CD4-positive, alpha-beta T cell treated with Interleukin-10 for 1 hour (primary cell): ENCODE results near the gene ALDH1A2.

Experiments
- DNase-seq: peaks from one replicate; pipeline ENCODE4 v3.0.0-alpha.2; 2020

Gene ALDH1A2

DNA sequence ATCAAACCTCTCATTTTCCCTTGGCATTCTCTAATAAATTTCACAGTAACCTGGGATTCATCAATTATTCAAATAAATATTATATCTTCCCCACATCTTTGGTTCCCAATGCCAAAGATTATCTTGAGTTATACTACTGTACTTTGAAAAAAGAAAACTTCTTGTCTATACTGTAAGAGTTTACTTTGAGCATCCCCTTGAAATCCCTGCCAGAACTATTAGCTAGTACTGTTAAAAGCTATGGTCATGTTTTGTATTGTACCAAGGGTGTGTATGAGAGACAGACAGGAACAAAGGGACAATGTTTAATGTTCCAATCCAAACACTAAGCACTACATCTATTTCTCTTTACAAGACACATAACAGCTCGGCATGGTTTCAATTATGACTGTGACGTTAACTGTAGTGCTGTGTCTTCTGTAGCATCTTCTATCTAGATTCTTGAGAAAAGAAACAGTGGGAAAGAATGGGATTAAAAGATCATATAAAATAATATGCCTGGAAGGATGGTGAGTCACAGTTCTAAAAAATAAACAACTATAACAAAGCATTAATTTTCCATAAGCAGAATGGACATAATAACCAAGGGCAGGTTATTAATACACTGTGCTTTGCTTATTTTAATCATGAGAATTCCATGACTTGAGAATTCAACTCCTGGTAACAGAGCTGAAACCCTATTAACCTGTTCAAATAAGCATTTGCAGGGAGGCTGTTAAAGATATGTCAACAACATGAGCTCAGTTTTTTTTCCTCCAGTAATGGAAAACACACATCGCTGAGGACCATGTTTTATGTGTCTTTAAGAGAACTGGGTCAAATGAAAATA, 71.1 kb downstream of the ALDH1A2 start:
- no peak for DNase-seq

DNA sequence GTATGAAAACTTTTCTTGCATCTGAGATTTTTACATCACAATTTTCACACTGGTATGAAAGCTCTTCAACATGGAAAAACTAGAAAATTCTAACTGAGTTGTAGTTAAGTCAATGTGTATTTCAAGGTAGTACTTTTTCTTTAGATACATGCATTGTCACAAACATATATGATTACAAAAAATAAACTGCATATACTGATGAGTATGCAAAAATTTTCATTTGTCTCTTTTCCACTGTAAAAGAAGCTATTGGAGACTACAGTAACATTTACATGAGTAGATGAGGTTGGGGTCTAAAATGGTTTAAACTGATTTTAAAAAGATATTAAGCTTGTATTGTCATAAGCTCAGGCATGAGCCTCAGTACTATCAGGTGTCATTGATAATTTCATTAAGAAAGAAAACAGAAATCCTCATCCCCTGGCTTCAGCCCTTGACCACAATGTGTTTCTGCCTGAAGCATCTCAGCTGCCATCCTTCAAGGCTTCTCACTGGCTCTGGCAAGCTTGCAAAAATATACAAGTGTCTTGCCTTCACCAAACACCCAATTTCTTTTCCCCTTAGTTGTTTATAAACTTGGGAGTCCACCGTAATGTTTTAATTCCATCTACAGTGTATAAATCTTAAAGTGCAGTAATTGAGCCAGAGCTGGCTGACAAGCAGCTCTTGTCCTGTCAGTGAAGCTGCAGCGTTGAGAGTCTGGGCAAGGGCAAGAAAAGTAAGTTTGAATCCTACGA, 71.9 kb downstream of the ALDH1A2 start:
- DNase-seq, result no peak

DNA sequence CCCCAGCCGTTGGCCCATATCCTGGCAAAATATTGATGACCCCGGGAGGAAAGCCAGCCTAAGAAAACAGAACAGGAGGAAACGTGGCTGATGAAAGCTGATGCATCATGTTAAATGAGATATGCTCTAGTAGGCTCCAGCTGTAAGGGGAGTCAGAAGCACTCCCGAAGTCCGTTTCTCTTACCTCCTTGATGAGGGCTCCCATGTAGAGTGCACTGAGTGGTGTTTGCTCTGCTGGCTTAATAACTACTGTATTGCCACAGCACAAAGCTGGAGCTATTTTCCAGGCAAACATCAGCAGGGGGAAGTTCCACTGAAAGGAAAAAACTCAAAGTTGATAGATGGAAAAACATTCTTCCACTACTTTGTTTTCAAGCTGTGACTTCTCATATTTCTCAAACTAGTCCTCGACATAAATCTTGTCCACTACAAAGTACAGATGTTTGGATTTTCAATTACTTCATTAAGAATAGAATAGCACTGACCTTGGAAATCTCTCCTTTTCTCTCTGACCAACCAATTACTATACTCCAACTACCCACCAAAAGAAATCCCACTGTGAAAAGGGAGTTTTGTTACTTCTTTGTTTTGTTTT, 72.7 kb downstream of the ALDH1A2 start:
- DNase-seq, result no peak

DNA sequence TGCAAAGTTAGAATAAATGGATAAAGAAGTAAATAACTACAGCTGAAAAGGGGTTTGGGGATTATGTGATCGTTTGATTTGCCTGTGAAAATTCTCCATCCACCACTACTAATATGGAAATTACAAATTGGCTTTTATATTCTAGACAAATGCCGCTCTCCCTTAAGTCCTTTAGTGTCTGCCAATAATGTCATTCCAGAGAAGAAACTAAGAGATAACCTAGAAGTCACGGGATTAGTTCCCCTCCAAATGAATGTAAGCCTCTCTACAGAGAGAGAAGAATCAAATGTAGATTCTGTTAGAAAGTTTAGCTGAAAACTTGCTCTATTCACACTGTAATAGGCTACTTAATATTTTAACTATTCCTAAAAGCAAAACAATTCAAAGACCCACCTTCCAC, 92.0 kb downstream of the ALDH1A2 start:
- DNase-seq, result no peak

DNA sequence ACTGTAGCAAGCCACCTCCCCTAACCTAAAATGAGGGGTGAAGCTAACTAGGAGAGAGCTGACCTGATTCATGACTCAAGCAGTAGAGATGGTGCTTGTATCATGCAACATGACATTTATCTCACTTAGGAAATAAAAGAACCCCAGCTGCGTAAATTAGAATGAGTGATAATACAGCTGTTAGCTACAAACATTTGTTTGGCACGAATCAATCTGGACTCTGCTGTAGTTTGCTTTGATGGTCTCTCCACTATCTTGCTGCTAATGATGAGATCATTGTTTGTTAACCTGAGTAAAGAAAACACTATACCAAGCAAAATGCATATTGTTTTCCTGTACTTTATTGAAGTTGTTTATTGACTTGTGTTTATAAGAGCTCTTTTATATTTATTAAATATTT, 92.6 kb downstream of the ALDH1A2 start:
- no peak for DNase-seq

DNA sequence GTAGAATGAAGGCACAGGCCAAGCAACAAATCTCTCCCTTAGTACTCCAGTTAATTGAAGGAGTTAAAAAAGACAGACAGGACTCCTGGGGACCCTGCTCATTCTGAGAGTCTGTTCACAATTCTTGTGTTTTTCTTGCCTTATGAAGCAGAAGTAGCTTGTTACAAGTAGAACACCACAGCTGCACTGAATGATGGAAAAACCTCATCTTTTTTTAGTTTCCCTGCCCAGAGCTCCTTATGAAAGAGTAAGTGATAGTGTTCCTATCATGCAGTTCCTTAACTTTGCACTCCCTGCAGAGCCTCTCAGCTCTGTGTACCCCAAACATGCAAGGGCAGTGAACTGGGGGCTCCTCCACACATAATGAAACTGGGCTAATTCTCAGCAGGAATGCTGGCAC, 95.5 kb downstream of the ALDH1A2 start:
- DNase-seq, result no peak

DNA sequence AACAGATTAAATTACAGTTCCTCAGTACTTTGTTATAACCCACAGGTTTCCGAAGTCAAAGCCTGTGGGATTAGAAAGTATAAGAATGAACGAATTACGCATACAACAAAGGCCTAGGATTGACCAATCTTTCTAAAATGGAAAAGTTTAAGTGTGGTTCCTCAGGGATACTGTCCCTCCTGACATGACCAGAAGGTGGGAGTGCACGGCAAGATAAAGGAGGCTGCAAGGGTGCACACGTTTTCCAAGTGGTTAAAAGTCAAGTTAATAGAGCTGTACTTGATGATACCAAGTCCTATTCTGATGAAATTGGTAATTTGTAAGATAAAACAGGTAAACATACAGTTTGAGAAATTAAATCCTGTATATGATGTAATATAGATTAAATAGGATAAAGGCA, 96.2 kb downstream of the ALDH1A2 start:
- no peak for DNase-seq

DNA sequence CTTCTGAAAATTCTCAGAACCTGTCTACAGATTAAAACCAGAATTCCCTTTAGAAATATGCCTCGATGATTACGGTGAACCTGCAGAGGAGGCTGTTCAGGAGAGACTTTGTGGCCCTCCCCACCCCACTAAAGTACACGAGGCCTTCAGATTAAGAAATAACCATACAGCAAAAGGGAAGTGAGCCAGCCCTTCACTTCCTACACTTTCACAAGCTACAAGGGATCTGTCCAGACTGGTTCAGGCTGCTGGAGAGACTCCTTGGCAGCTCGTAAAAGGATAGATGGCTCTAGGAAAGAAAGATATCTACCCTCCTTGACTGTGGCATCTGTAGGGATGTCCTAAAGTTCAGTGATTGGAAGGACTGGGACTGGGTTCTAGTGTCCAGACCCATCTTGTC, 102.6 kb downstream of the ALDH1A2 start:
- DNase-seq, result no peak

DNA sequence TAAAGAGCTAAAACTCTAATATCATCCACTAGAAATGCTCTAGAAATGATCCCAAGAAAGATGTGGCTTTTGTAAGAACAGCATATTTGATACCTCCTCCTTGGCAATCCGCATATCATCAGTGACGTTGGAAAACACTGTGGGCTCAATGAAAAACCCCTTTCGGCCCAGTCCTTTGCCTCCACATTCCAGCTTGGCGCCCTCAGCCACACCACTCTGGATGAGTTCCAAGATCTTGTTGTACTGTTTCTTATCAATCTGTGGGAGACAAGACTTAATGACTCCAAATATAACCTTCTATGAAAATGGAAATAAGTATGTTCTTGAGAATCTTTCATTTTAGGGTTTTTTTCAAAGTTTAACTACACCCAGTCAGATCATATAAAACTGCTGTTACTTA, 103.6 kb downstream of the ALDH1A2 start:
- no peak for DNase-seq

DNA sequence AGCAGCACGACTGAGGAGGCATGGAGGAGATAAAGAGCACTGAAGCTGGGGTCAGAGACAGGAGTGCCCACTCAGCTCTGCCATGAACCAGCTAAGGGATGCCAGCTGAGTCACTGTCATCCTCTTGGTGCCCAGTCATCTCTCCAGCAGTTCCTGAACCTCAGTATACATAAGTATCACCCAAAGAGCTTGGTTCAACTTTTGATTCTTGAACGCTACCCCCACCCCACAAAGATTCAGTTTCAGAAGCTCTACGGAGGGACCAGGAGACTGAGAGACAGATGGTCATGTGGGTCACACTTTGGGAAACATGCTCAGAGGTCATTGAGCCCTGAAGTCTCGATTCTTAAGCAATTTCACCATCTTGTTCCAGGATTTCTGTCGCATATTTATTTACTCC, 108.4 kb downstream of the ALDH1A2 start:
- DNase-seq, result no peak

DNA sequence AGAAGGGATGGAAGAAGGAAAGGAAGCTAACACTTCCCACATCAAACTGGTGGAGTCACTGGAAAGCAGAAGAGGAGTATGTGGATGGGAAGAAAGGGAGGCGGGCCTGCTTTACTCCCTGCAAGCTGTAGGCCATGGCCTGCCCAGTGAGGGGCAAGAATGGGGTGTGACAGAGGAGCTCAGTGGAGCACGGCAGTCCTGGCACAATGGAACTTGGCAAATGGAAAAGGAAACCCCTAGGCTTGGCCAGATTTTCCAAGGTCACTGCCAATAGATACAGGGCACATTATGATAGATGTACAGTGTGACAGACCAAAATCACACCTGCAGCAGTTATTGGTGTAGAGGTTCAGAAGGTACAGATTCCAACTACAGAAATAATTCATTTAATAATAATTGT, 111.6 kb downstream of the ALDH1A2 start:
- no peak for DNase-seq

DNA sequence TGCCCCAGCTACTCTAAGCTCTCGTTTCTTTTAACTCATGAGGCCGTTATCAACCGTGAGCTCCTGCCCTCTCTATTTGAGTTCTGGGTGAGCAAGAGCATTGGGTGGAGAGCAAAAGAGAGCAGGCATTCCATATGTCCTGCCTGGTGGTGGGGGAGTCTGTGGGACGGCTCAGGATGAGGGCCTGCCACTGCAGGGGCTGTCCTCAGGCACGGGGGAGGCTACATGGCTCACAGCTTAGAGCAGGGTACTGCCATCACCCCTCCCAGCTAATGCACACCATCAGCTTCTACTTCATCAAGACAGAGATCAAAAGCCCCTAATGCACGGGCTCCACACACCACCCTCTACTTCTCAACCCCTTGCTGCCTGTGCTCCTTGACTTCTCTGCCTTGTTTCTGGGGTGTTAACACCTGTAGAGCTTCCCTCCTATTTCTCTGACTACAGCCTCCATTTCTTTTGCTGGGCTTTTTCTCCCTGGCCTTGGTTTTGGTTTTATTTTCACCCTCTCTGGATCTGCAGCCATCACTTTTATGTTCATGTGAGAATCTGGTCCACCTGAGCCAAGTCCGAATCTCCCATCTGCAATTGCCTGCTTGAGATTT, 114.1 kb downstream of the ALDH1A2 start:
- no peak for DNase-seq

DNA sequence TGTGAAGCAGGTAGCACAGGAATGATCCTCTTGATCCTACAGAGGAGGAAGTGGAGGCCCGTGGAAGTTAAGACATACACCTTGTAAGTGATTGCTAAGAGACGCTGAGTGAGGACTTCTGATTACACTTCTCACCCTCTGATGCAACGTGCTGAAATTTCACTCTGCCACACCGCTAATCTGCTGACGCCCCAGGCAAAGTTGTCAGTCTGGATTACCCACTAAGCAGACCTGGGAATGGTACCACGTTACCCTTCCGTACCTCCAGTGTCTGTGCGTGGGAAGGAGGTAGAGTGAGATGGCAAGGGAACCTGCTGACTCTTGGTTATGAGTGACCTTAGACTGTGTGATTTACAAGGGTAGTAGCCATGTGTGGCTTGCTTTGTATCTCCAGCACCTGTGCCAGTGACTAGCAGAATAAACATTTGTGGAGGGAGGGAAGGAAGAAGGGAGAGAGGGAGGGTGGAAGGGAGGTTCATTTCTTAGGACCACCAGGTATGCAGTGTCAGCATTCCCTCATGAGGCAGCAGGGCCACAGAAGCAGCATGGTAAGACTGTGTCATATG, 115.0 kb downstream of the ALDH1A2 start:
- DNase-seq, result no peak

DNA sequence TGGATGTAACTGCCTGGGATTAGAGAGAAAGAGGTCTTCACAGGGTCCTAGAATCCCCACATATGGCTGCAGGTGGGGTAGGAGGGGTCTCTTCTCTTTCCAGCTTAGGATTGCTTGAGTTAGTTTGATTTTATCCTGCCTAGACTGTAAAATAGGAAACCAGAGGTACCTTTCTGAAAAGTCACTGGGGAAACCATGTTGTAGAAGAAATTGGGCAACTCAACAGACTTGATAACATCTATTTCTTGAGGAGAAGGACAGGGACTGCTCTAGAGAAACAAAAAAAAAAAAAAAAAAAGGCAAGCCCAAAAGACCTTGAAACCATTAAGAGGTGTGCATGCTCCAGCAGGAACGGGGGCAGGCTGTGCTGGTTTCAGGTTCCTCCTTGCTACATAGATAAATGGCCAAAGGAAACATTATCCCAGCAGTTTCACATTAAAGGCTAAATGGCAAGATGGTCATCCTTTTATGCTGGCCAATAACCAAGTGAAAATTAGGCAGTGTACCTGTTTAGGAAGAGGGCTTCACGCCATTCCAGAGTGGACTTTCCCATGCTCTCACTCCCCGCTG, 116.1 kb downstream of the ALDH1A2 start:
- no peak for DNase-seq

DNA sequence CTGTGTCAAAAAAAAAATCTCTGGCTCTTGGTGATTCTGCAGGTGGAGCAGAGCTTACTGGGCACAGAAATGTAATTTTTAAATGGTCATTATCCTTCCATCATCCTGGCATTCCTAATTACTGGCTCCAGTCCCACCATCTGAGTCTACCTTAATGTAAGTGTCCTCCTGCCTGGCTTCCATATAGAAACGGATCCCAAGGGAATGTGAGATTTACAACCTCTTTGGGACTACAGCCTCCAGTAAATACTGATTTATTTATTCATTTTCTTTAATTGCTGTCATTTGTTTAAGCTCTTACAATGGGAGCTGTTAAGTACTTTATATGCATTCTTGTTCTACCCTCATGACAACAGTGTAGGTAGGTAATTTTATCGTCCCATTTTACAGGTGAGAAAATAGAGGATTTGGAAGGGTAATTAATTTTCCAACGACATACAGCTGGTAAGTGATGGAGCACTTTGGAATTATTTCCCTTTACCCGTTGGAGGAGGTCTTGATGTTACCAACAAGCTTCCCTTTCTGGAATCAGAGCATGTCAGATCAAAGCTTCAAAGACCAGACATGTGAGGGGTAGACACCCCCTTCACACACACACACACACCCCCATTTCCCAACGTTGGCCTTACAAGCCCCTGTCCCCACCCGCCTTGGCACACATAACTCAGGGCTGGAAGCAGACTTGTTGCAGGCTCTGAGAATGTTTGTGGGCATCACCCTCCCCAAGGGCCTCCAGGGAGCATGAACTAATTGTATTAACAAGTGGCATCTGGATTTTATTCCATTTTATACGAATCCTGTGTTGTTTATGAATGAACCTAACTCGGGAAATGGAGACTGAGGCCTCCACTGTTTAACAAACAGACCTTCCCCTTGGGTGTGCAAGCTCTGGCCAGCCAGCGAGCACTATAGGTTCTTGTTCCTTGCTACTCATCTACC, 116.9 kb downstream of the ALDH1A2 start:
- DNase-seq, result no peak

DNA sequence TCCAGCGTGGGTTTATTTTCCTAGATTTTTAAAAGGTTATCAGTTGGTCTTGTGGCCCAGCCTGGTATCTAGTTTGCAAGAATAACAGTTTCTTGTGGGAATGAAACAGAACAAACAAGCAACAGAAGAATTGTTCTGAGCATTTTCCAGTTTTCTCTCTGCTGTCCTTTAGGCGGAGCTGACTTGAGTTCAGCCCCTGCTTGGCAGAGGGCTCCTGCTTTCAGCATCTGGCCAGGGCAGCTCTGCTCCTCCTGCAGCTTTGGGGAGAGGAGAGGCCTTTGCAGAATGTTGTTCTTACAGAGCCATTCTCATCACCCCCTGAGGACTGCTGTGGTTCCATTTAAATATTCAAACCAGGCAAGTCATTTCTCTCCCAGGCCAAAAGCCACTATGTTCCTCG, 117.7 kb downstream of the ALDH1A2 start:
- DNase-seq, result no peak

DNA sequence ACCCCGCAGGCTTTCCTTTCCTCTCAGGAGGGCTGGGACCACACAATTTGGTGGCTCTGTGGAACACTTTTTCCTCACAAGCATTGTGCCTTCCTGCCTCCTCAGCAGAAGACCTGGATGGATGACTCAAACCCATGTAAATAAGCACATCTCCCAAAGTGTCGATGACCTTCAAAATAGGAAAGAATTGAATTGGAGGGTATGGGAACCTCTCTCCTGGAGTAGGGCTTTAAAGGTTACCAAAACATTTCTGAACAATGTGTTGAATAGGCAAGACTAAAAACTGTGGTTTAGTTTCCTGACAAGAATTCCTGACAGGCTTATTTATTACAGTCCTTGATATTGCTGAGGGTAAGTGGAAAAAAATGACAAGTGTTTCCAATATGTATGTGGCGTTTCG, 118.2 kb downstream of the ALDH1A2 start:
- DNase-seq, result no peak

DNA sequence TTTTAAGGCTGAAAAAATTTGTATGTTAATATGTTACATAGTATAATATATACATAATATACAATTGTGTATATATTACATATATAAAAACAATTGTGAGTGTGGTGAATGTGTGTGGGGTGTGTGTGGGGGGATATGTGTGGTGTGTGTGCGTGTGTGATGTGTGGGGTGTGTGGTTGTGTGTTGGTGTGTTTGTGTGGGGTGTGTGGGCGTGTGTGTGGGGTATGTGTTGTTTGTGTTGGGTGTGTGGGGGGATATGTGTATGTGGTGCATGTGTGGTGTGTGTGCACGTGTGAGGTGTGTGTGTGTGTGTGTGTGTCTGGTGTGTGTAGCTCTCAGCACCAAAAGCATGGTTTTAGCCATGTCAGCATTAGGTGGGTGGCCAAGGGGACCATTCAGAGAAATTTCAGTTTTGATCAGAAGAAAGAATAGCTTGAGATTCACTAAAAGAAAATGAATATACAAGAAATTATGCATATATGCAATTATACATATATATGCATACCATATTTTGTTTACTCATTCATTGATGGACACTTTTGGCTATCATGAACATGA, 118.9 kb downstream of the ALDH1A2 start:
- DNase-seq, result no peak

DNA sequence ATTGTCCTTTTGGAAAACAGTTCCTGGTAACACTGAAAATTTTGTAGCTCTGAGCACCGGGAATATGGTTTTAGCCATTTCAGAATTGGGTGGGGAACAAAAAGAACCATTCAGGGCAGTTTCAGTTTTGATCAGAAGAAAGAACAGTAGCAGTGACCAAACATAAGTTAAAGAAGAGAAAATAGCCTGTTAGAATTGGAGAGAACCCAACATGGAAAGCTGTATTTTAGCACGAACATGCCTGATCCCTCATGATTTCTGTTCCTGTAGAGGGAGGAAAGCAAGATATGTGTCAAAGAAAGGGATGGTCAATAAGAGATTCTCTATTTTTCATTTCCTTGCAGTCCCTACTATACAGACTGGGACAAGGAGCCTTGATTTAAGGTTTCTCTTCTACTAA, 119.9 kb downstream of the ALDH1A2 start:
- no peak for DNase-seq

DNA sequence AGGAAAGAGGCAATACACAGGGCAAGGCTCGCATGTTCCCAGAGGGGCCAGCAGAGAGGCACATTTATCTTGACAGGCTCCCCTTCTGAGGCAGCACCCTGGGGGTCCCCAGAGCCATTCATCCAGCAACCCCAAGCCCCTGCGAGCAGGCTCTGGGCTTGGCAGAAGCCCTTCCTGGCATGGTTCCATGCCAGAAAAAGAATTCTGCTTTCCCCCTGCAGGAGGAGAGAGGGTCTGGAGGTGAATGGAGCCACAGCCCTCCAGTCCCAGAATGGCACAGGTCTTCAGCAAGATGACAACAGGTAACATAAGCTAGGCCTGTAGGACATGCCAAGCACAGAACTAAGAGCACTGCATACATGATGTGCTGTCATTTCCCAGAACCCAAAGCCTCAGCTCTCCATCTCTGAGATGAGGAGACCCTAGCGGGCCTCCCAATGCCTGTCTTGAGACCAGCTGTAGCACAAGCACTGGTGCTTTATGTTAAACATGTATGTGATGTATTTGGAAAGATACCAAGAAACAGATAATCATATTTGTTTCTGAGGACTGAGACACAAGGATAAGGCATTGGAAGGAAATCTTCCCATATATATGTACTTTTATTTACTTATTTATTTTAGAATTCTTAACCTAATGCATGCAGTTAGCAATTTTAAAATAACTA, 121.6 kb downstream of the ALDH1A2 start:
- DNase-seq, result no peak

DNA sequence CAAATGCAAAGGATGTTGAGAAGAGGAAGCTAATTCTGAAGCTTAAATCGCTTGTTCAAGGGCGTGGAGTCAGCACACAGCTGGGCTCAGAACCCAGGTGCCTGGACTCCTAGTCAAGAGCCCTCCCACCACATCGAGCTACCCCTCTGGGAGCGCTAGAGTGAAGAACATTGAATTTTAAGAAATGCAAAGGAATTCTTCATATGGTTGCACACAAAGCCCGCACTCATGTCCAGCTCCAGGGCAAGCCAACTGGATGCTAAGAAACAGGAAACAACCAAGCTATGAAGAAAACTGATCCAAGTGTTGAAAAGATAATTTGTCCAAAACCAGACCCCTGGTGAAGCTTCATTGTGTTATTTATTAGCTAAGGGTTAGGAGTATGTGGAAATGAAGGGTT, 122.3 kb downstream of the ALDH1A2 start:
- DNase-seq, result no peak
